GM18873 (cell line): ENCODE measurements around the gene FADS2.

Source experiments
- ATAC-seq: cut with Tn5 transposase; IDR thresholded peaks from one replicate; pipeline ENCODE4 v1.9.1; 2021; ENCODE audit warnings: mild to moderate bottlenecking, moderate library complexity, moderate number of reproducible peaks; ENCODE audit not compliant: unreplicated experiment, low FRiP score

The FADS2 gene

GRCh38 chr11:61914471-61915171 is 86.5 kb downstream of the FADS2 start:
- no peak for ATAC-seq

GRCh38 chr11:61916737-61917333 is 88.7 kb downstream of the FADS2 start:
- no peak for ATAC-seq
